Measurements from ENCODE around the gene KRT32.

The KRT32 gene

DNA sequence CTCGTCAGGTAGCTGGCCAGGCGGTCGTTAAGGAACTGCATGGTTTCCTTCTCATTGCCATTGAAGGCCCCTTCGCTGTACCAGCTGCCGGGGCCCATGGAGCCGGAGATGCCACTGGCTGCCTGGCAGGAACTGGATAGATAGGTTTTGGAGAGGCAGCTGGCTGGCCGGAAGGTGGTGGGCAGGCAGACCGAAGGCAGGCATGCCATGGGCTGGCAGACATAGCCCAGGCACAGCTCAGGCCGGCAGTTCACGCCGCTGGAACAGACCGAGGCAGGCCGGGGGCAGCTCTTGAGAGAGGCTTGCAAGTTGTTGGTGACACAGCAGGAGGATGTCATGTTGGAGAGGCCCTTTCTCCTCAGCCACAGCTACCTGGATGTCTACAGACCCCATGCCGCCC is at the start of gene KRT32:
TSS of gene KRT32 (minus strand) at position 399 of the 400 bp plus-strand sequence. CDS start at position 338, 61 bp downstream.
- no peak for DNase-seq

- DNase-seq: no peak
Measured at GRCh38 chr17:41516830-41517283, 49.7 kb upstream of the KRT32 start.

DNA sequence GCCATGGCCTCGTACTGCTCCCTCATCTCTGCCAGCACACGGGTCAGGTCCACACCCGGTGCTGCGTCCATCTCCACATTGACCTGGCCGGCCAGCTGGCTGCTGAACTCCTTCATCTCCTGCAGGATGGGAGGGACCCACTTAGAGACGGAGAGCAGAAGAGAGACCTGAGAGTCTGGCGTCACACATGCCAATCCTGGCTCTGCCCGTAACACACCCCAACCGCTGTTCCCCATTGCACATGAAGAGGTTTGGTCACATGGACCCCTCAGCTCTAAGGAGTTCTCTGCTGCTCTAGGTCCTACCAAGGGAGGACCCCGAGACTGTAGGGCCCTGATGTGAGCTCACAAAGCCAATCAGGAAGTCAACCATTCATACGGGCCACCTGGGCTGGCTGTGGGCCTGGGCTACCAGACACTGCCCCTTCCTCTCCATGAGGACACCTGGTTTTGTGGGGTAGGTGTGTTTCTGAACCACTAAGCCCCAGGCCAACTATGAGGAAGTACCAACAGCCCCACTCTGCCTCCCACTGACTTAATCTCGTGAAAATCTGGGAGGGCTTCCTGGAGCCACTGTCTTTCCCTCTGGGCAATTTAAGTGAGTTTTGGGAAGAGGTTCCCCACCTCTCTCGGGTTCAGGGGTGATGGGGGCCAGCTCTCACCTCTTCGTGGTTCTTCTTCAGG is 49.1 kb upstream of the KRT32 start:
- DNase-seq: no peak

DNA sequence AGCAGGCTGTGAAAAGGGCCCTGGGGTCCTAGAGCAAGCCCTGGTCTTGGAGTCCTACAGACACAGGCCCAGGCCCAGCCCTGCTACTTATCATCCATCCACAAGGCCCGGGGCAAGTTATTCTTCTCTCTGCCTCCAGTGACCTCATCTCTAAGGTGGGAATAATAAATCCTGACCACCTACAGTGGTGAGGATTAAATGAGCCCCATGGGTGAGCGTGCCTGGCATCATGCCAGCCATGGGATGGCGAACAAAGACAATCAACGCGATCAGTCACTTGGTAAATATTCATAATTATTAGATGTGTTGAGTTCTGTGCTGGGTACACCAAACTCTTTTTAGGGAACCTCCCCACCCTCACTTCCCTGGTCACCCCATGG is 46.0 kb upstream of the KRT32 start:
- peak; percentile 81 for DNase-seq

- DNase-seq: no peak
Measured at GRCh38 chr17:41512546-41513167, 45.5 kb upstream of the KRT32 start.

- no peak for DNase-seq
Measured at GRCh38 chr17:41511716-41512115, 44.5 kb upstream of the KRT32 start.

DNA sequence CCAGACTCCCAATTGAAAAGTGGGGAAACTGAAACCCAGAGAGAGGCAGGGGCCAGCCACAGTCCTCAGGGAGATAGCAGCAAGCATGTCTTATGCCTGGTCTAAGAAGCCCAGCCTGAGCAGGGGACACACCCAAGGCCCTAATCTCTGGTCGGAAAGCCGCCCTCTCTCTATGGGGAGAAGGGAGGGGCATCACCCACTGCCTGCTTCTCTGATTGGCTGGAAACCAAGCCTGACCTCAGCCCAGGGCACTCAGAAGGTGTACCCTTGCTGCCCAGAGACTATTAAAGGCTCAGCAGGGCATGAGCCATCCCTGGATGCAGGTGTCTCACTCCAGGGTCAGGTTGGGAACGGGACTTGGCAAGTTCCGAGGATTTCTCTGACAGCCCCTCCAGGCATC is 43.9 kb upstream of the KRT32 start:
- DNase-seq: no peak

DNA sequence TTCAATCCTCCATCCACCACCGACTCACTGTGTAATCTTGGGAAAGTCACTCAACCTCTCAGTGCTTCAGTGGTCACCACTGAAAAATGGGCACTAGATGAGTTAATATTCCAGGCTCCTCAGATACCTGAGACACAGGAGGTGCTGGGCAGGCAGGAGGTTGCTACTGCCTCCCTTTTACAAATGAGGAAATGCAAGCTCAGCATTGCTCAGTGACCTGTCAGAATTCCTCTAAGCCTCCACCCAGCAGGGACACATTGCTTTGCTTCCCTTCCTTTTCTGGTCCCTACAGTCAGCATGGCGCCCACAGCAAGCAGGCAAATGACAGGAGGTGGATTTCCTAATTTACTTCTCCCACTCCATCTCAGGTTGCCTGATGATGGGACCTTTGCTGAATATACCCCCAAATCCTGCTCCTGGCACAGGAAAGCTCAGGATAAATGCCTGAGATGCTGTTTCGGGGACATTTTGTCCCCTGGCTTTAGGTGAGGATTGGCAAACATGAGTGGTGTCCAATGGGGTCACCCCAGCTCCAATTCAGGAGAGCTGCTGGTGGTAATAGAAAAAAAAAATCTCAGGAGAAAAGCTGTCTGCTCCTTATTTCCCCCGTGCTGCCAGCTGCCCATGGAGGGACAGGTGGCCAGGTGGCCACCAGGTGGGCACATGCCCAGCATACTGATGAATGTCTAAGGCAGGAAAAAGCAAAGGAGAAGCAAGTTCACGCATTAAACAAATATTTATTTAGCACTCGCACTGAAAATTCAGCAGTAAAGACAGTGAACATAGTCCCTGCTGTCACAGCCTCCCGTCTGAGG is 43.3 kb upstream of the KRT32 start:
- no peak for DNase-seq

DNA sequence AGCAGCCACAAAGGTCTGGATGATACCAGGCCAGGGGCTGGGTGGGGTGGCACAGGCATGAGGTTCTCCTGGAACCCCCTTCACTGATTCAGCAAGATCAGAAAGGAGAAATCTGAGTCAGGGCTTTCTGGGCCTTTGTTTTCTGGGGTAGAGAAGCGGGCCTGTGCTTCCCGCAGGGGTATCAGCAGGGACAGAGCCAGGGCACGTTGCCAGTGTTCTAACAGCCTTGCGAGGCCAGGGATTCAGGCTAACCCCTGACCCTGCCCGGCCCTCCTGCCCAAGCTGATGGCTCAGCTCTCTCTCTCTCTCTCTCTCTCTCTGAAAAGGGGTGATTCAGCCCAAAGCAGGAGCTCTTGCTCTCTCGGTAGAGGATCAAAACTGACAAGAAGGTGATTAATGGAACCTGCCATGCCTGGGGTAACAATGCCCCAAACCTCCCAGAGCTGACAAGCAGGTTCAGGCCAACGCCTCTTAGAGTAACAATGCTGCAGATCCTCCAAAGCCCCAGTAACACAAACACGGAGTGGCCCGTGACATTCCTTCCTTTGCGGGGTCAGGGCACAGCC is 40.2 kb upstream of the KRT32 start:
- no peak for DNase-seq

DNA sequence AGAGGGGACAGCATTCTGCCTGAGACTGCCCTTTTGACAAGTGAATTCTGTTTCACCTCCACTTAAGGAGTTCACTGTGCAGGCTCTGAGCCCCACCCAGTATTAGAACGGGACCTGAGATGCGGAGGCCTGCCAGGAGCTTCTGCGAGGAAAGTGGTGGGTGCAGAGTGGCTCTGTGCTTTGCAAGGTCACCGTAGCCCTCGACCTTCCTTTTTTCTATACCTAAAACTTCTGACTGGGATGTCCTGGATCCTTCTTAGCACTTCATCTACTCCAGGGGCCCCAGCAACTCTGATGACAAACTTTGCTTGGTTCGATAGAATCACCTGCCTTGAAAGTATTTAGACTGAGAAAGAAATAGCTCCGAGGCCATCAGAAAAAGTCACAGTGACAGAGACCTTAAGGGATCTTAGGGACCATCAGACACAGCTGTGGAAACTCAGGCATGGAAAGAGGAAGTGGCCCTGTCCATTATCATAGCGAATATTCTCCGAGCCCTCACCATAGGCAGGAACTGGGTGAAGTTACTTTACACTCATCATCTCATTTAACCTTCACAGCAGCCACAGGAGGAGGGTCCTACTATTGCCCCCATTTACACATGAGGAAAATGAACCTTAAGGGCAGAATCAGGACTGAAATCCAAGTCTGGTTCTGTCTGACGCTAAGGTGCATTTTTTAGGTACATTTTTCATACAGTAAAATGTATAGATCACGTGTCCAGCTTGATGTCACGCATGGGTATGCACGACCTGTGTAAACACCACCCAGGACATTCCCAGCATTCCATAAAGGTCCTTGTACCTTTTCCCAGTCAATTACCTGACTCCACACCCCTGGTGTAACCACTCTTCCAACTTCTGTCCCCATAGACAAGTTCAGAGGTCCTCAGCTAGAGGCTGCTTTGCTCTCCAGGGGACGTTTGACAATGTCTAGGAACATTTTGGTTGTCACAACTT is 38.9 kb upstream of the KRT32 start:
- DNase-seq: no peak

DNA sequence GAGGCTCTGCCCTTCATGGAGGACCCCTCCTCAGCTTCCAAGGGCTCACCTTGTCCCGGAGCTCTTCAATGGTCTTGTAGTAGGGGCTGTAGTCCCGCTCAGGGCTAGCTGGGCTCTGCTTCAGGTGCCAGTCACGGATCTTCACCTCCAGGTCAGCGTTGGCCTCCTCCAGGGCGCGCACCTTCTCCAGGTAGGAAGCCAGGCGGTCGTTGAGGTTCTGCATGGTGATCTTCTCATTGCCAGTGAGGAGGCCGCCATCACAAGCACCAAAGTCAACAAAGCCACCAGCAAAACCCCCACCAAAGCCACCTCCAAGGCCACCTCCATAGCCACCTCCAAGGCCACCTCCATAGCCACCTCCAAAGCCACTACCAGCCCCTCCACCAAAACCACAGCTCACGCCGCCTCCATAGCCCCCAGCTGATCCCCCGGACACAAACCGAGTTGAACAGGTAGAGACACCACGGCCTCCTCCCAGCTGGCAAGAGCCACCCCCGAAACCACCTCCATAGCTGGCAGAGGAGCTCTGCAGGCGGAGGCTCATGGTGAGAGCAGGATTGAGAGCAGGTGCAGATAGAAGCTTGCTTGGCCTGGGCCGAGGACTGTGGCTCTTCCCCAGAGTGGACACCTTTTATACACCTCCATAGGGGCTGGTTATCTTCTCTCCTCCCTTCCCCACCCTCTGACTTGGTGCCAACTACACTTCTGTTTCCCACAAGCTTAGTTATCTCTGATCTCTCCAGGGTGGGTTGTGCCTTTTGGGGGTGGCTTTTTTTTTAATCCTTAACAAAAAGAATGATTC is 38.0 kb upstream of the KRT32 start, which contains the start of gene KRT13:
TSS of gene KRT13 (minus strand) at position 606 of the 802 bp plus-strand sequence. CDS start at position 544, 62 bp downstream.
- DNase-seq: no peak

DNA sequence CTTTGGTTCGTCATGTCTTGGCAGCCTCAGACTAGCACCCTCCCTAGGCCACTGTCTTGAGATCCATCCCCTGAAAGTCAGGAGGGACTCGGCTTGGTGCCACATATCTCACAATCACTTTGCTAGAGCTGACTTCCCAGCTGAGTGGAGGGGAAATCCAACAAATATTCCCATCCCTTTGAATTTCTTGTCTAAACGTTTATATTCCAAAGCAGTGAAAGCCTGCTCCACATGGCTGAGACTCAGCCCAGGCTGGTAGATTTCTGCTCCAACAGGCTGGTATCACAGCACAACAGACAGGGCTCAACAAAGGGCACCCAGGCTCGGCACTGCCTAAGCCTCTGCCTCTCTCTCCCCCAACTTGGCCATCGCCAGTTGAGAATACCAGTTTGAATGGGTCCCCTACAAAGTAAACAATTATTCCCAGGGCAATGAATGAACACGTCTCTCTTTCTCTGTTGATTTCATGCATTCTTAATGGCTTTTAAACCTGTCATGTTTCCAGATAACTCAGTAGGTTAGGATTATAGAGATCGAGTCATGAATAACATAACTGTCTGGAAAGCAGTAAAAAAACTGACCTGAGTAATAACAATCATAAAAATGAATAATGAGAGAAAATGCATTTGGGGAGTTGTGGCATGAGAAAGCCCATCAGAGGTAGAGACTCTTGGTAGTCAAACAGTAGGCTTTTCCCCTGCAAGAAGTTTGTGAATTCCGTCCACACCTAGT is 37.2 kb upstream of the KRT32 start:
- DNase-seq: no peak

DNA sequence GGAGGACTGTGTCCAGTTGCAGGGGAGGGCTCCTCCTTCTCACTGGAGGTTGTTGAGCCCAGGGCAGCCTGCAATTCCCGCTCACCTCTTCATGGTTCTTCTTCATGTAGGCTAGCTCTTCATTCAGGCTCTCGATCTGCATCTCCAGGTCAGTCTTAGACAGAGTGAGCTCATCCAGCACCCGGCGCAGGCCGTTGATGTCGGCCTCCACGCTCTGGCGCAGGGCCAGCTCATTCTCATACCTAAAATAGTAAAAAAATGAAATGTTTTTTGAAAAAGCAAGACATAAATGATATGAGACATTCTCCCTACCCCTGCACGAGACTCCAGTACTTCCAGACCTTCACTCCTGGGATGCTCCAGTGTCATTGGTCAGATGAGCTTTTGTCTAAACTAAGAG is 36.0 kb upstream of the KRT32 start:
- DNase-seq: no peak

DNA sequence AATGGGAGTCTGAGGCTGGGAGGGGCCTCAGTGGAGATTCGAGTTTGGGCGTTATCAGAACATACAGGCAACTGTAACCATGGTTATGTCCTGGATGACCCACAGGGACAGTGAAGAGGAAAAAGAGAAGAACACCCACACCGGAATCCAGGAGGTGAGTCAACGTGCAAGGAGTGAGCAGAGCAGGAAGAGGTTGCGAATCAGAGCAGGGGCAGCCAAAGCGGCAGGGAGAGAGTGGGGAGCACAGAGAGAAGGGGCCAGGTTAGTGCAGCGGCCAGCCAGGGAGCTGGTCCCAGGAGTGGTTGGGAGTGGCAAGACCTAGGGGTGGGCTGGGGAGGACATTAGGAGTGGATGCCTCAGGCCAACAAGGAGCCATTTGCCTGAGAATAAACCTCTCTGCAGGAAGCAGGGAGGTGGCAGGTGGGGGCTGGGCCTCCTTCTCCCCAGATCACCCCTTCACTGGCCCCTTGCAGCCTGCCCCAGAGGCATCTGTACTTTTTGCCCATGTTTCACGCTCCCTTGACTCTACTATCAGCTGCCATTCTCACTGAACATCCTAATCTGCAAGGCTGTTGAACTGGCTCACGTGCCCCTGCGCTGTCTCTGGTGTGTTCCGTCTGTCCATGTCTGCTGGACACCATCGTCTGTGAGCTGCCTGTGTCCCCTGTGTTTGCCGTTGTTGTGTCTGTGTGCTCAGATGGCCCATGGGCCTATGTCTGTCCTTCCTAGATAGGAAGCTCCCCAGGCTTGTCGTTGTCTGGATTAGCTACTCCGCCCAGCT is 33.1 kb upstream of the KRT32 start:
- DNase-seq: no peak

- DNase-seq: no peak
Measured at GRCh38 chr17:41499714-41500113, 32.5 kb upstream of the KRT32 start.

- DNase-seq: no peak
Measured at GRCh38 chr17:41498276-41498675, 31.1 kb upstream of the KRT32 start.

DNA sequence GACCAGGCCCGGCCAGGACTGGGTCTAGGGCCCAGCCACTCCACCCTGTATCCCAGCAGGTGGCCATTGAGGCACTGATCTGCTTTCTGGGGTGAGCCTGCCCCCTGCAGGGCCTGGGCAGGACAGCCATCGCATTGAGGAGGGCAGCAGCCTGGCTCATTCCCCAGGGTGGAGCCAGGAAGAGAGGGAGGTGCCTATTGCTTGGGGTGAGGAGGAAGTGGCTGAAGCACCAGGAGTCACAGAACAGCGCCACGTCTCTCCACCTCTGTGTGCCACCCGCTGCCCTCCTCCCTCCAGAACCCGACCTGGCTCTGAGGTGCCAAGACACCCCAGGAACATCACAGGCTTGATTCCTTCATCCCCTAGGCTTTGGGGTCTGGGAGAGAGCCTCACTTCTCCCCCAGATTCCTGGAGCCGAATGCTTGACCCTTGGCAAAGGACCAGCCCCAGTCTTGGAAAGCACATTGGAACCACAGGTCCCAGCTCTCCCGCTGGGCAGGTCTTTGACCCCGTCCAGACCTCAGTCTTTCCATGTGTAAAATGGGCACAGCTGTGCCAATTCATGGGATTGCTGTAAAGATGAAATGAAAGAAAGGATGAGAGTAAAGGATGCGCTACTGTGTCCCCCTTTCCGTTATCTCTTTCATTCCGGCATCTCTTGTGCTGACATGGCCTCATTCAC is 29.8 kb upstream of the KRT32 start:
- no peak for DNase-seq

GRCh38 chr17:41494524-41494923 is 27.3 kb upstream of the KRT32 start:
- no peak for DNase-seq

- DNase-seq: no peak
Measured at GRCh38 chr17:41492771-41493170, 25.6 kb upstream of the KRT32 start.
